Measurements from ENCODE around the gene ATP9B. TPM values are rescaled to one million over a fixed set of nuclear protein-coding genes. Genes with fewer than 3 reads are reported as not detected.

Gene ATP9B
- total RNA-seq, 6 experiments from 2014 or later: 13.6 to 25.7 (median 14.5) TPM

- intact Hi-C loops (cut with DNase I): no loop called here
- no peaks in the 10 kb centered on the region for H3K27me3 ChIP-seq
- H3K4me1 ChIP-seq: no peaks in the 10 kb centered on the region
- H3K36me3 ChIP-seq: no peaks in the 10 kb centered on the region
- no peak overlapping the region for H3K27ac ChIP-seq
- TF ChIP-seq CTCF (IDR thresholded peaks at IDR 0.05) (no peak), POLR2A (IDR thresholded peaks at IDR 0.05) (no peak)
- WGBS (ENCODE audit: insufficient coverage, low coverage, low lambda C conversion rate, missing lambda C conversion rate): 100% methylated on average over 6 of the region's 12 CpGs
- no peak overlapping the region for H3K4me3 ChIP-seq
- ATAC-seq (no peak), DNase-seq (no peak)
- H3K9me3 ChIP-seq: no peaks in the 10 kb centered on the region
Observed at GRCh38 chr18:79416677-79417052, 347.5 kb downstream of the ATP9B start.

- intact Hi-C loops (cut with DNase I): no loop called here
- 84% methylated on average over 3 of the region's 19 CpGs for WGBS (ENCODE audit: insufficient coverage, low coverage, low lambda C conversion rate, missing lambda C conversion rate)
- Histone ChIP-seq H3K27me3 (no peaks in the 10 kb centered on the region), H3K4me3 (no peak overlapping the region), H3K4me1 (no peaks in the 10 kb centered on the region), H3K36me3 (no peaks in the 10 kb centered on the region), H3K9me3 (no peaks in the 10 kb centered on the region), H3K27ac (no peak overlapping the region)
- DNase-seq (no peak), ATAC-seq (no peak)
- TF ChIP-seq POLR2A (IDR thresholded peaks at IDR 0.05) (no peak), CTCF (IDR thresholded peaks at IDR 0.05) (no peak)
Observed at GRCh38 chr18:79418236-79418635, 349.0 kb downstream of the ATP9B start.

- DNase-seq (no peak), ATAC-seq (no peak)
- TF ChIP-seq CTCF (IDR thresholded peaks at IDR 0.05) (no peak), POLR2A (IDR thresholded peaks at IDR 0.05) (no peak)
- Histone ChIP-seq H3K4me3 (no peak overlapping the region), H3K4me1 (no peaks in the 10 kb centered on the region), H3K9me3 (no peaks in the 10 kb centered on the region), H3K36me3 (no peaks in the 10 kb centered on the region), H3K27ac (no peak overlapping the region), H3K27me3 (no peaks in the 10 kb centered on the region)
- WGBS (ENCODE audit: insufficient coverage, low coverage, low lambda C conversion rate, missing lambda C conversion rate): 75% methylated on average over 7 of the region's 11 CpGs
- intact Hi-C loops (cut with DNase I): no loop called here
Observed at GRCh38 chr18:79418642-79419041, 349.4 kb downstream of the ATP9B start.

- Histone ChIP-seq H3K27ac (no peak overlapping the region), H3K9me3 (no peaks in the 10 kb centered on the region), H3K4me1 (no peaks in the 10 kb centered on the region), H3K27me3 (no peaks in the 10 kb centered on the region), H3K4me3 (no peak overlapping the region), H3K36me3 (no peaks in the 10 kb centered on the region)
- intact Hi-C loops (cut with DNase I): no loop called here
- 83% methylated on average over 26 of the region's 48 CpGs for WGBS (ENCODE audit: insufficient coverage, low coverage, low lambda C conversion rate, missing lambda C conversion rate)
- TF ChIP-seq CTCF (IDR thresholded peaks at IDR 0.05): no peak
- ATAC-seq: no peak
- no peak for DNase-seq
Observed at GRCh38 chr18:79420033-79420745, 351.0 kb downstream of the ATP9B start.

Measured in right lobe of liver (tissue), 6 donors.